Ectodermal cell (in vitro differentiated cells): ENCODE measurements around the gene MAGEA4.

ENCODE experiments used
- H3K27ac ChIP-seq: 2 replicates; pipeline ENCODE4 v1.7.0; 2013; ENCODE audit warnings: mild to moderate bottlenecking, low read depth, low read length; ENCODE audit not compliant: insufficient read depth, poor library complexity, severe bottlenecking
- H3K27me3 ChIP-seq: 2 replicates; pipeline ENCODE4 v1.7.0; 2013; ENCODE audit warnings: mild to moderate bottlenecking, low read length; ENCODE audit not compliant: insufficient read depth, control insufficient read depth, poor library complexity, severe bottlenecking
- H3K36me3 ChIP-seq: one replicate; pipeline ENCODE4 v1.7.0; 2013; ENCODE audit warnings: low read length; ENCODE audit not compliant: control insufficient read depth, insufficient read depth
- H3K4me1 ChIP-seq: one replicate; pipeline ENCODE4 v1.7.0; 2013; ENCODE audit warnings: low read length; ENCODE audit not compliant: control insufficient read depth, insufficient read depth
- H3K4me3 ChIP-seq: 2 replicates; pipeline ENCODE4 v1.7.0; 2013; ENCODE audit warnings: low read depth, low read length, control low read depth; ENCODE audit not compliant: insufficient read depth
- H3K9me3 ChIP-seq: 2 replicates; pipeline ENCODE4 v1.7.0; 2013; ENCODE audit warnings: mild to moderate bottlenecking, low read length, moderate library complexity; ENCODE audit not compliant: control insufficient read depth
- WGBS, 2 experiments: methylation state at CpG; one replicate each; pipeline ENCODE4 v1.1.7; 2013; ENCODE audit warnings: missing lambda C conversion rate in 2 of 2; 5-methylcytosine and 5-hydroxymethylcytosine counted together

Gene MAGEA4

GRCh38 chrX:151921866-151922265, 9.2 kb downstream of the MAGEA4 start:
- WGBS, 2 experiments: 91 to 98% methylated on average over 5 of the region's 5 CpGs
- Histone ChIP-seq H3K27me3 (no peaks in the 10 kb centered on the region), H3K4me1 (no peaks in the 10 kb centered on the region), H3K4me3 (no peak overlapping the region), H3K27ac (no peak overlapping the region), H3K9me3 (no peaks in the 10 kb centered on the region), H3K36me3 (no peaks in the 10 kb centered on the region)

DNA sequence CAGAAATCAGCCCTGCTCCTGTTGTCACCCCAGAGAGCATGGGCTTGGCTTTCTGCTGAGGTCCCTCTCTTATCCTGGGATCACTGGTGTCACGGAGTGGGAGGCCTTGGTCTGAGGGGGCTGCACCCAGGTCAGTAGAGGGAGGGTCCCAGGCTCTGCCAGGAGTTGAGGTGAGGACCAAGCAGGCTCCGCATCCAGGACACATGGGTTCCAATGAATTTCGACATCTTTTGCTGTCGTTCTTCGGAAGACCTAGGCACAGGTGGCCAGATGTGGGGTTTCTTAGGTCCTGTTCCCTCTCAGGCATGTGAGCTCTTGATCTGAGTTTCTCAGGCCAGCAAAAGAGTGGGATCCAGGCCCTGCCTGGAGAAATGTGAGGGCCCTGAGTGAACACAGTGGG, 10.0 kb downstream of the MAGEA4 start:
- Histone ChIP-seq H3K36me3 (no peaks in the 10 kb centered on the region), H3K27me3 (no peaks in the 10 kb centered on the region), H3K9me3 (no peaks in the 10 kb centered on the region), H3K4me1 (no peaks in the 10 kb centered on the region), H3K4me3 (no peak overlapping the region), H3K27ac (no peak overlapping the region)
- WGBS, 2 experiments: 94% methylated on average over 5 of the region's 5 CpGs

DNA sequence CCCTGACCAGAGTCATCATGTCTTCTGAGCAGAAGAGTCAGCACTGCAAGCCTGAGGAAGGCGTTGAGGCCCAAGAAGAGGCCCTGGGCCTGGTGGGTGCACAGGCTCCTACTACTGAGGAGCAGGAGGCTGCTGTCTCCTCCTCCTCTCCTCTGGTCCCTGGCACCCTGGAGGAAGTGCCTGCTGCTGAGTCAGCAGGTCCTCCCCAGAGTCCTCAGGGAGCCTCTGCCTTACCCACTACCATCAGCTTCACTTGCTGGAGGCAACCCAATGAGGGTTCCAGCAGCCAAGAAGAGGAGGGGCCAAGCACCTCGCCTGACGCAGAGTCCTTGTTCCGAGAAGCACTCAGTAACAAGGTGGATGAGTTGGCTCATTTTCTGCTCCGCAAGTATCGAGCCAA, 11.0 kb downstream of the MAGEA4 start:
- WGBS, 2 experiments: 95 to 96% methylated on average over 6 of the region's 6 CpGs
- Histone ChIP-seq H3K4me3 (no peak overlapping the region), H3K36me3 (no peaks in the 10 kb centered on the region)

GRCh38 chrX:151929126-151929525, 16.4 kb downstream of the MAGEA4 start:
- H3K4me1 ChIP-seq: no peaks in the 10 kb centered on the region
- no peaks in the 10 kb centered on the region for H3K36me3 ChIP-seq
- H3K27me3 ChIP-seq: no peaks in the 10 kb centered on the region
- no peaks in the 10 kb centered on the region for H3K9me3 ChIP-seq
- 90 to 94% methylated on average over 4 of the region's 4 CpGs for WGBS, 2 experiments
- no peak overlapping the region for H3K4me3 ChIP-seq
- no peak overlapping the region for H3K27ac ChIP-seq

More for the DNA sequence above, 11.0 kb downstream of the MAGEA4 start:
- Histone ChIP-seq H3K27ac (no peak overlapping the region), H3K4me1 (no peaks in the 10 kb centered on the region), H3K9me3 (no peaks in the 10 kb centered on the region), H3K27me3 (no peaks in the 10 kb centered on the region)

DNA sequence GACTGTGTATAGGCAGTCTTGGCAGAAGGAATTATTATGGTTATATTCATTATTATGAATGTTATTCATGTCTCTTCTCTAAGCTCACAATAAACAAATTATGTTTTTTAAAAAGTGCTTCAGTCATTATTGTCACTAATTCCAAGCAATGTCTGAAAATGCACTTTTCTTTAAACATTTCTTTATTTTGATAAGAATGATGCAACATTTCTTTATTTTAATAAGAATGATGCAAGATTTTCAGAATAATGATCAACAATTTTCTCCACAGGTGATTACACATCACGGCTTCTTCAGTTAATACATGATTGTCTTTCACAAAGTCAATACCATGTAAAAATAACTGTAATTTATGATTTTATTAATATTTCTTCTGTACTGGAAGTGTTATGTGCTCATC, 22.7 kb downstream of the MAGEA4 start:
- H3K4me1 ChIP-seq: no peaks in the 10 kb centered on the region
- no peaks in the 10 kb centered on the region for H3K36me3 ChIP-seq
- WGBS, 2 experiments: 100% methylated on average over 1 of the region's 1 CpG; no CpG with 5 or more reads in 1 of the 2 experiments
- no peaks in the 10 kb centered on the region for H3K9me3 ChIP-seq
- no peaks in the 10 kb centered on the region for H3K27me3 ChIP-seq
- no peak overlapping the region for H3K27ac ChIP-seq
- no peak overlapping the region for H3K4me3 ChIP-seq

GRCh38 chrX:151938172-151938571, 25.5 kb downstream of the MAGEA4 start:
- Histone ChIP-seq H3K4me1 (no peaks in the 10 kb centered on the region), H3K36me3 (no peaks in the 10 kb centered on the region), H3K27ac (no peak overlapping the region), H3K9me3 (no peaks in the 10 kb centered on the region), H3K27me3 (no peaks in the 10 kb centered on the region), H3K4me3 (no peak overlapping the region)

DNA sequence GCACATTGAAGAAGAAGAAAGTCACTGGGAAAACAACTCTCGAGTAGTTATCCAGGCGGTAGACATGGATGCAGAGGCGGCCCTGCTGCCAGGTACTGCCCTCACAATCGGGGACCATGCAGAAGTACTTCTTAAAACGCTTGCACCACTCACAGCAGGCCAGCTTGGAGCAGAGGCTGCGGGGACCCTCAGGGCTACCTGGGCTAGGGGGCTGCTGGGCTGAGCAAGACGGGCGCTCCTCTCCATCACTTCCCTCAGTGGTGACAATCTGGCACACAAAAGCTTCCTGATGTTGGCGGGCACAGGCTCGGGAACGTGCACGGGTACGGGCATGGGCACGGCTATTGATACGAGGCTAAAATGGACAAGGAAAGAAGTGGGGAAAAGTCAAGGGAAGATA, 42.0 kb downstream of the MAGEA4 start:
- Histone ChIP-seq H3K4me1 (no peaks in the 10 kb centered on the region), H3K27me3 (no peaks in the 10 kb centered on the region), H3K36me3 (no peaks in the 10 kb centered on the region), H3K4me3 (no peak overlapping the region), H3K9me3 (no peaks in the 10 kb centered on the region), H3K27ac (no peak overlapping the region)
- WGBS, 2 experiments: 94 to 97% methylated on average over 15 of the region's 15 CpGs

- Histone ChIP-seq H3K4me3 (no peak overlapping the region), H3K4me1 (no peaks in the 10 kb centered on the region), H3K36me3 (no peaks in the 10 kb centered on the region), H3K9me3 (no peaks in the 10 kb centered on the region), H3K27ac (no peak overlapping the region), H3K27me3 (no peaks in the 10 kb centered on the region)
- WGBS, 2 experiments: 95 to 97% methylated on average over 4 of the region's 4 CpGs
These were observed 45.4 kb downstream of the MAGEA4 start for GRCh38 chrX:151958101-151958500.

DNA sequence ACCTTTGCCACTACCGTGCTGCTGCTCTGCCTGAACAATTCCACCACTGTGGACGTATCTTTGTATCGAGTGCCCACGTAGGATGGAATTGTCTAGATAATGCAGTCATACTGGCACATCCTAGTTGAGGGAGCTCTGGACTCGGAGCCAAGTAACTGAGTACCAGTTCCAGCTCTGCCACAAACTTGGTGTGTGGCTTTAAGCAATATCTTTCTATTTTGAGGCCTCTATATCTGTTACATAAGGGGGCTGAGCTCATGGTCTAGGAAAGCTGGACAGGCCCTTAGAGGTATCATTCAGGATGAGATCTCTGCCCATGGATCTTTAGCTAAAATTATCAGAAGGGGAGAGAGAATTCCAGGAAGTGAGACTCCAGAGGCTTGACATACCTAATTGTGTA, 49.3 kb downstream of the MAGEA4 start:
- Histone ChIP-seq H3K4me3 (no peak overlapping the region), H3K4me1 (no peaks in the 10 kb centered on the region), H3K9me3 (no peaks in the 10 kb centered on the region), H3K36me3 (no peaks in the 10 kb centered on the region), H3K27ac (no peak overlapping the region), H3K27me3 (no peaks in the 10 kb centered on the region)
- WGBS, 2 experiments: 89 to 91% methylated on average over 5 of the region's 5 CpGs

DNA sequence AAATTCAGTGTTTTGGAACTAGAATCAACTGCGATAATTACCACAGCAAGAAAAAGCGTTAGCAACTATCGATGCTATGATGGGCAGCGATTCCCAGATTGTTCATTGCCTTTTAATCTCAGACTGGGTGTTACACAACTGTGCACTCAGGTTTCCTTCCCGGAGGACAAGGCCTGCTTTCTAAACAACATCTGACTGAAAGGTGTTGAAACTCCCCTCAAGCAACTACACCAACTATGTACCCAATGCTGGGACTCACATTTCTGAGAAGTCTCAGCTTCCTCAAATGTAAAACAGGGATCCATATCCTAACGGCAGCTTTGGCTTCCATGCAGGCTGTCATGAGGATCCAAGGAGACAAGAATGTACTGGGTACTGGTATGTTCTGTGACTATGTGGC, 53.5 kb downstream of the MAGEA4 start:
- H3K27me3 ChIP-seq: no peaks in the 10 kb centered on the region
- H3K4me3 ChIP-seq: no peak overlapping the region
- no peaks in the 10 kb centered on the region for H3K9me3 ChIP-seq
- 93 to 98% methylated on average over 5 to 6 of the region's 6 CpGs for WGBS, 2 experiments
- H3K36me3 ChIP-seq: no peaks in the 10 kb centered on the region
- H3K4me1 ChIP-seq: no peaks in the 10 kb centered on the region
- no peak overlapping the region for H3K27ac ChIP-seq

GRCh38 chrX:151970027-151970426, 57.3 kb downstream of the MAGEA4 start:
- H3K36me3 ChIP-seq: no peaks in the 10 kb centered on the region
- H3K27ac ChIP-seq: no peak overlapping the region
- 96 to 98% methylated on average over 7 of the region's 7 CpGs for WGBS, 2 experiments
- H3K9me3 ChIP-seq: no peaks in the 10 kb centered on the region
- no peaks in the 10 kb centered on the region for H3K4me1 ChIP-seq
- peaks cover 24% of the 10 kb centered on the region for H3K27me3 ChIP-seq
- no peak overlapping the region for H3K4me3 ChIP-seq
